CD4-positive, alpha-beta T cell treated with Interleukin-21 for 1 hour (primary cell): Measurements from ENCODE around the gene KDELR3.

Experiments
- DNase-seq: peaks from one replicate; pipeline ENCODE4 v3.0.0-alpha.2; 2020

The KDELR3 gene

DNA sequence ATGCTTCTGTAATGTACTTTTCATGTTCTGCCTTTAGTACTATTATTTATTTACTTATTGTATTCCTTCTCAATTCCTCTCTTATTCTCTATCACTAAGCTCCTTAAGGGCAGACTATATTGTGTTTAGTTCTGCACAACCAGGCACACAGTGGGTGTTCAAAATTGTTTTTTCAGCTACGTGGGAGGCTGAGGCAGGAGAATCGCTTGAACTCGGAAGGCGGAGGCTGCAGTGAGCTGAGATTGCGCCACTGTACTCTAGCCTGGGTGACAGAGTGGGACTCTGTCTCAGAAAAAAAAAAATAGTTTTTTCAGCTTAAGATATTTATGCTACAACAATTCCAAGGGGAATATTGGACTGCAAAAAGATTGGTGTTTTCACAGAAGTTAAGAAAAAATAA lies 55.6 kb downstream of the KDELR3 start:
- DNase-seq = no peak

DNA sequence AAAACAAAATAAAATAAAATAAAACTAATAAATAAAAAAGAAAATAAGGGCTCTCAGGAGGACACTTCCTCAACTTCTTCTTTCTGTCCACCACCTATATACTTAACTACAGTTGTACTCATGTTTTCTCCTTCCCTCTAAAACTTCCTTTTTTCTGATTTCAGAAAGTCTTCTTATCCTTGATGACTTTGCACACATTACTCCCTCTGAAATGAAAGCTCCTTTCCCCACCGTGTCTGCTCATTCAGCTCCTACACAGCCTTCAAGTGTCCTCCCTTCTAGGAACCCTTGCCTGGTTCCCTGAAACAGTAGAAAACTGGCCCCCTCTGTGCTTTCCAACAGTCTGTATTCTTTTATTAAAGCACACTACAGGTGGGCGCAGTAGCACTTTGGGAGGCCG lies 56.5 kb downstream of the KDELR3 start:
- no peak for DNase-seq

DNA sequence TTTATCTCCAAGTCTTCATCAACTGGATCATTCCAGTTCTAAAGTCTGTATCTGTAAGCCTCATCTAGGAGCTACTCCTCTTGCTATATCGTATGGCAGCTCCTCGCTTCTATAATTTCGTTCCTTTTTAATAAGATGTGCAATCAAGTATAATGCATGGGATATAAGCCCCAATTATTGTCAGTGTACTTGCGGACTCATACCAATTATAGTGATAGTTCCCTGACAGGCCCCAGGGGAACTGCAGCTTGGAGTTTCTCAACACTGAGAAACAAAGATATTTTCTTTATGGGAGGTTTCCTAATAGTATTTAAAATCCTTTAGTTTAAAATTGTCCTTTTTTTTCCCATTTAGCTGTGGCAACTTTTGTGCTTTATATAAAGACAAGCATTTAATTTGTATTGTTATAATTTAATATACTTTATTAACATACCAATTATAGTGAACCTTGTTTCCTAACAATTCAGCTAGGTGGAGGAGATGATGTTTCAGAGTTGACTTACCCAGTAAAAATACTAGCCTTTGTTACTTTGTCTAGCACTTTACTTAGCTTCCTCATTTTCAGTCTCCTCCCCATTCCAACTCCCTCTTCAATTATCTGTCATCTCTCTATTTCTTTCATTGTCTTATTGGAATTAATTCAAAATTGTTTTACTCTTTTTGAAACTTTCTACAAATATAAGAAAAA lies 63.5 kb downstream of the KDELR3 start:
- no peak for DNase-seq
